HL-60 (cell line): ENCODE data around the gene NLRP10.
"Not testable (repeated sequence)": the region's sequence is repeated elsewhere in the genome, so short reads cannot be mapped to it uniquely, and the experiment has no call there.

ENCODE experiments used
- DNase-seq, 2 experiments: peaks; one replicate each; pipeline ENCODE4 v3.0.0-alpha.2; 2010 to 2020; ENCODE audit warnings: low read depth in 1 of 2, low spot score in 1 of 2
- H3K27ac ChIP-seq: fragments of 250-450 bp; sonication (Bioruptor Pico); replicated peaks from 2 replicates; pipeline ENCODE4 v1.5.1; 2020; ENCODE audit warnings: mild to moderate bottlenecking, moderate library complexity
- H3K27me3 ChIP-seq: fragments of 250-450 bp; sonication (Bioruptor Pico); 2 replicates; pipeline ENCODE4 v1.5.1; 2021; ENCODE audit warnings: mild to moderate bottlenecking, moderate library complexity; ENCODE audit not compliant: insufficient read depth, poor library complexity, severe bottlenecking
- H3K4me3 ChIP-seq: replicated peaks from 2 replicates; pipeline ENCODE4 v1.5.1; 2011; ENCODE audit warnings: mild to moderate bottlenecking, control low read depth, low read length; ENCODE audit not compliant: insufficient read depth
- CTCF ChIP-seq: IDR thresholded peaks from one replicate; pipeline ENCODE4 v1.5.1; 2011; ENCODE audit warnings: low read length, control low read depth, inconsistent platforms; ENCODE audit not compliant: insufficient read depth
- GABPA ChIP-seq: IDR thresholded peaks from 2 replicates; pipeline ENCODE4 v1.6.1; 2012; ENCODE audit warnings: low read depth
- POLR2AphosphoS5 ChIP-seq: IDR thresholded peaks from 2 replicates; pipeline ENCODE4 v1.6.1; 2012; ENCODE audit warnings: low read depth
- REST ChIP-seq: IDR thresholded peaks from 2 replicates; pipeline ENCODE4 v1.6.1; 2012; ENCODE audit warnings: low read depth; ENCODE audit not compliant: insufficient replicate concordance
- SPI1 ChIP-seq: IDR thresholded peaks from 2 replicates; pipeline ENCODE4 v1.6.1; 2012; ENCODE audit warnings: low read depth, mild to moderate bottlenecking, borderline replicate concordance

Gene NLRP10

DNA sequence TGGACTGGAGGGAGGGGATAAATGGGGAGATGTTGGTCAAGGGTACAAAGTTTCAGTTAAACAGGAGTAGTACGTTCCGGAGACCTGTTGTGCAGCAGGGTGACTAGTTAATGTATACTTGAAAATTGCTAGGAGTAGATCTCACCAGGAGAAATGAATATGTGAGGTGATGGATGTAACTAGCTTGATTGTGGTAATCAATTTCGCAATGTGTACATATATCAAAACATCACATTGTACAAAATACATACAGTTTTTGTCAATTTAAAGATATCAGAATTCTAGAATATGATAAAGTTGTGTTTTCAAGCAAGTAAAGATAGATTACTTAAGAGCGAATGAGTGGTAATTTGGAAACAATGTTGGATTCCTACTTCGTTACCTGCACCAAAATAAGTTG is 35.1 kb upstream of the NLRP10 start:
- TF ChIP-seq GABPA: no peak
- TF ChIP-seq CTCF: no peak
- TF ChIP-seq REST: no peak
- no peak for TF ChIP-seq SPI1
- TF ChIP-seq POLR2AphosphoS5: no peak; the same call in 1 of the 2 replicates
- H3K4me3 ChIP-seq: no peak overlapping the region

DNA sequence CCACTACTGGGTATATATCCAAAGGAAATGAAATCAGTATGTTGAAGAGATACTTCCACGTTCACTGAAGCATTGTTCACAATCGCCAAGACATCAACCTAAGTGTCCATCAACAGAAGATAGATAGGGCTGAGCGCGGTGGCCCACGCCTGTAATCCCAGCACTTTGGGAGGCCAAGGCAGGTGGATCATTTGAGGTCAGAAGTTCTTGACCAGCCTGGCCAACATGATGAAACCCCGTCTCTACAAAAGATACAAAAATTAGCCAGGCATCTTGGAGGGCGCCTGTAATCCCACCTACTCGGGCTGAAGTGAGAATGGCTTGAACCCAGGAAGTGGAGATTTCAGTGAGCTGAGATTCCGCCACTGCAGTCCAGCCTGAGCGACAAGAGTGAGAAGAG is 34.5 kb upstream of the NLRP10 start:
- no peak overlapping the region for H3K4me3 ChIP-seq
- no peak overlapping the region for H3K27ac ChIP-seq
- TF ChIP-seq GABPA (no peak), POLR2AphosphoS5 (0 out of 2 replicates have a peak, but pooled peaks have one; percentile 34), SPI1 (no peak)
- DNase-seq: no peak
- no peaks in the 10 kb centered on the region for H3K27me3 ChIP-seq

More for the DNA sequence above, 35.1 kb upstream of the NLRP10 start:
- Histone ChIP-seq H3K27ac (no peak overlapping the region), H3K27me3 (no peaks in the 10 kb centered on the region)
- DNase-seq: no peak

DNA sequence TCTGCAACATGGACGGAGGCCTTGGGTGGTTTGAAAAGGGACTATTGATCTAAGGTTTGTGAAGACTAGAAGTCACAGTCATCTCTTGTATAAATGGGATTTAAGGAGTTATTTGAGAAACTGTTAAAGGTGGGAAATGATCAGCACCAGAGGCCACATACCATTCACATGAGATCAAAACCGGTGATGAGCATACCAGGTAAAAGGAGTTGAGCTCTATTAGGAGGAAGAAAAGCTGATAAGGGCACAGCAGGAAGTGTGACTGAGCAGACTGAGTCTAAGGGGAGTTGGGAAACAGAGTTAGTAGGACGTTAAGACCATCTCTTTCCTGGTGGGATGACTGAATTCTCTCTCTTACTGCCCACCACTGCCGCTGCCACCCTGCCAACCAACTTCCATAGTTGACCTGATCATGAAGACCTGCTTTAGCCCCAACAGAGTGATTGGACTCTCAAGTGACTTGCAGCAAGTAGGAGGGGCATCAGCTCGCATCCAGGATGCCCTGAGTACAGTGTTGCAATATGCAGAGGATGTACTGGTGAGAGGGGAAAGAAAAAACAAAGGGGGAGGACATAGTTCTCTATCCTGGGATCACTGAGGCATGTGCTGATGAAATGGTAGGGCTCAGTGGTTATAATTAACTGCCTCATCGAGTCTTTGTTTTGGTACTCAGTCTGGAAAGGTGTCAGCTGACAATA is 29.5 kb upstream of the NLRP10 start:
- H3K4me3 ChIP-seq: no peak overlapping the region
- DNase-seq: no peak
- no peak overlapping the region for H3K27ac ChIP-seq

GRCh38 chr11:7987560-7987883 is 22.3 kb upstream of the NLRP10 start:
- not testable (repeated sequence) for H3K27me3 ChIP-seq, DNase-seq
- Histone ChIP-seq H3K27ac (peak overlapping the region; percentile 88), H3K4me3 (peak overlapping the region; percentile 83)

More for the DNA sequence above, 29.5 kb upstream of the NLRP10 start:
- H3K27me3 ChIP-seq: no peaks in the 10 kb centered on the region
- TF ChIP-seq REST (no peak), CTCF (no peak), GABPA (no peak), POLR2AphosphoS5 (no peak)
